Natural killer cell treated with Interleukin-12 subunit alpha and Interleukin-12 subunit beta and Interleukin-15 and Interleukin-18, amount 100 ng/mL, for 72 hours (primary cell): ENCODE data around the gene HOXB2. TPM values are rescaled to one million over a fixed set of nuclear protein-coding genes. Genes with fewer than 3 reads are reported as not detected.
A peak's percentile ranks its signal among the peaks of the same experiment; 100 is the strongest.

Experiments used
- ATAC-seq, 2 donors: fragments of 150-1000 bp; cut with Tn5 transposase in 1 of 2; sonication (Bioruptor Pico), chemical (Tn5 transposase) in 1 of 2; 2 replicates each; pipeline ENCODE4 v1.10.0; 2021
- DNase-seq: peaks from one replicate; pipeline ENCODE4 v3.0.0; 2022; ENCODE audit warnings: low spot score
- H3K27ac Mint-ChIP-seq, 2 donors: 1 replicate in 1 of 2; 2 replicates in 1 of 2; pipeline ENCODE4 v1.8.0; 2022; ENCODE audit warnings: mixed read lengths in 2 of 2, mild to moderate bottlenecking in 1 of 2, moderate library complexity in 1 of 2
- H3K27me3 Mint-ChIP-seq, 2 donors: 1 replicate in 1 of 2; 2 replicates in 1 of 2; pipeline ENCODE4 v1.8.0; 2022; ENCODE audit warnings: mixed read lengths in 2 of 2
- H3K36me3 Mint-ChIP-seq: one replicate; pipeline ENCODE4 v1.8.0; 2022; ENCODE audit warnings: mixed read lengths
- H3K4me1 Mint-ChIP-seq, 2 donors: 1 replicate in 1 of 2; 2 replicates in 1 of 2; pipeline ENCODE4 v1.8.0; 2022; ENCODE audit warnings: low read depth in 2 of 2, mixed read lengths in 2 of 2, mild to moderate bottlenecking in 1 of 2
- H3K4me3 Mint-ChIP-seq: one replicate; pipeline ENCODE4 v1.8.0; 2022; ENCODE audit warnings: mixed read lengths
- H3K9me3 Mint-ChIP-seq: 2 replicates; pipeline ENCODE4 v1.8.0; 2022; ENCODE audit warnings: mixed read lengths
- total RNA-seq, 2 donors: library from RNA; stranded (reverse); gene quantifications; one replicate each; pipeline ENCODE4 v1.2.3, GENCODE V29; 2022

Gene HOXB2
- total RNA-seq, 2 donors from 2014 or later = 20.8 to 30.0 TPM

- peaks cover 34 to 37% of the 10 kb centered on the region in 2 donors for H3K4me1 Mint-ChIP-seq
- H3K27ac Mint-ChIP-seq = no peak overlapping the region
- H3K27me3 Mint-ChIP-seq = peaks cover 24 to 57% of the 10 kb centered on the region in 2 donors
- no peaks in the 10 kb centered on the region for H3K9me3 Mint-ChIP-seq
- ATAC-seq (no peak), DNase-seq (no peak)
- no peaks in the 10 kb centered on the region for H3K36me3 Mint-ChIP-seq
- peak overlapping the region; percentile 31 for H3K4me3 Mint-ChIP-seq
Observed at GRCh38 chr17:48587276-48588073, 42.6 kb upstream of the HOXB2 start.

DNA sequence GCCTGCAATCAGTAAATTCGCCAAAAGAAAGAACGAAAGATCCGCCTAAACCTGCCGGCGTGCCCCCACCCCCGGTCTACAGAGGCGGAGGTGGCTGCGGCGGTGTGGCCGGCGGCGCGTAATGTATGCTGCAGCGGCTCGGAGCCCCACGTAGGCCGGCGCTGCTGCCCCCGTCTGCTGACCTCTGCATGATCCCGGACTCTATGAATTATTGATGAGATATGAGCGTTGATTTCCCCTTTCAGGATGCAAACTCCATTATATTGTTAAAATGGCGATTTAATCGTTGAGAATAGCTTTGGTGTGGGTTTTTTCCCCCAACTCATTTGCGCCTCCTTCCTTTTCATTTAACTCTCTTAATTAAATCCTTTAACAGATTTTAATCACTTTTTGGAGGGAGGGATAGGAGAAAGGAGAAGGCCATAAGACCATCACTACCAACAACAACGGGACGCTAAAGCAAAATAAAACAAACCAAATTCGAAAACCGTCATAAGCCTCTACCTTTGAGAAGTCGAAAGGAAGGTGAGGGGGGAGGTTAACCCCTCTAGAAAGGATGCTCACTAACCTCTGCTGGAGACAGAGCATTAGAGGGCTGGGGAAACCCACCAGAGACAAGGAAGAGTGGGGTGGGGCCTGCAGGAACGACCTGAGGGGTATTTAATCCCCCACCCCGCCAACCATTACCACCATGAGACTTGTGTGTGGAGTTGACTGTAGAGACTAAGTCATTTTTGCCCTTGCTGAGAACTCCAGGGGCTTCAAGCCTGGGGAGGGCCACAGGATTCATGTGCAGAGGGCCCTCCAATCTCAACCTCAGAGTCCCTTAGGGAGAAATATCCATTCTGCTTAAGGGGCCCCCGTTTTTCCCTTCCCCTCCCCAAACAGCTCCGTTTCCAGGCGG lies 41.7 kb upstream of the HOXB2 start:
- Mint-ChIP-seq H3K4me1 (peaks cover 33 to 36% of the 10 kb centered on the region in 2 donors), H3K4me3 (peak overlapping the region; percentile 97), H3K27ac (peak overlapping the region; percentile 60 to 93), H3K9me3 (no peaks in the 10 kb centered on the region), H3K27me3 (peaks cover 20 to 54% of the 10 kb centered on the region in 2 donors), H3K36me3 (no peaks in the 10 kb centered on the region)
- DNase-seq = no peak
- ATAC-seq = peak in 1 of 2 donors; percentile 50

DNA sequence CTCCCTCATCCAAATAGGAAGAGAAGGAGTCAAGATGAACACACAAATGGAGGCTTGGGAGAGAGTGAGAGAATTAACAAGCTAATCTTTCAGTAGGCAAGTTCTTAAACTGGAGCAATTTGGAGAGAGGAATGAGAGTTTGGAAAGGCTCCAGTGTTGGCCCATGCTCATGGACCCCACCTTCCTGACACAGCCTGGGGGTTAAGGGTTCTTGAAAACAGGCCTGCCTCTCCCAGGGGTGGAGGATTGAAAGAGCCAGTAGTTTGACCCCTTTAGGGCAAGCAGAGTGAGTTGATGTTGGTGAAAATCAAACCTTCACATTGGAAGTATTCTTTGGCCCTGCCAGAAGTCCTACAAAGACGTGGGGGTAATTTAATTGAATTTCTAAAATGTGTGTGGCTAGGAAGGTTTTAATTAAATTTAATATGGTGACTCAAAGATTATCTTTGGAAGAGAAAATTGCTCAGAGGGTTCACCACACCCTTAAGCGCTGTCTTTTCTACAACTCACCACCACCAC lies 39.4 kb upstream of the HOXB2 start:
- Mint-ChIP-seq H3K27me3 (peaks cover 25 to 51% of the 10 kb centered on the region in 2 donors), H3K4me1 (peaks cover 41 to 46% of the 10 kb centered on the region in 2 donors), H3K36me3 (no peaks in the 10 kb centered on the region), H3K27ac (peak overlapping the region; percentile 60 to 93), H3K9me3 (no peaks in the 10 kb centered on the region), H3K4me3 (peak overlapping the region; percentile 97)
- DNase-seq (no peak), ATAC-seq (no peak)

DNA sequence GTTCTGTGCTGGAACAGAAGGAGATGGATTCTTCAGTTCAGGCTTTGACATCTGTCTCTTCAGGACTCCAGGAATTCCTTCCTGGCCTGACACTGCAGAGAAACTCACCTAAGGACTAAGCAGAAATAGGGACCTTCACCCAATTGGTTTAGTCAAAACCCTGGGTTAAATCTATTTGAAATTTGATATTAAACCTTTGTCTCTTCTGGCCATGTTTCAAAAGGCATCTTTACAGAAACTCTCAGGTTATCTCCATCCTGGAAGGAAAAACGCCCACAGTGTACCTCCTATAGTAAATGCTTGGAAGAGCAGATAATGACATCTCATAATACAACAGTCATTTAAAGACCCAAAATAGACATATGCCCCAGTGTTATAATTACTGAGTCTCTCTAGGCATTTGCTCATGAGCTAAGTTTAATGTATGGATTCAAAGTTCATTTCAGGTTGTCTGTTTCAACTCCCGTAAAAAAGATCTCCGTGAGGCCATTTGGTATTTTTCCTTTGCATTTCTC lies 38.9 kb upstream of the HOXB2 start:
- Mint-ChIP-seq H3K27ac (peak overlapping the region in 1 of 2 donors; percentile 60), H3K4me3 (peak overlapping the region; percentile 97), H3K27me3 (peaks cover 24 to 53% of the 10 kb centered on the region in 2 donors), H3K36me3 (no peaks in the 10 kb centered on the region), H3K9me3 (no peaks in the 10 kb centered on the region), H3K4me1 (peaks cover 46 to 51% of the 10 kb centered on the region in 2 donors)
- ATAC-seq (no peak), DNase-seq (no peak)

DNA sequence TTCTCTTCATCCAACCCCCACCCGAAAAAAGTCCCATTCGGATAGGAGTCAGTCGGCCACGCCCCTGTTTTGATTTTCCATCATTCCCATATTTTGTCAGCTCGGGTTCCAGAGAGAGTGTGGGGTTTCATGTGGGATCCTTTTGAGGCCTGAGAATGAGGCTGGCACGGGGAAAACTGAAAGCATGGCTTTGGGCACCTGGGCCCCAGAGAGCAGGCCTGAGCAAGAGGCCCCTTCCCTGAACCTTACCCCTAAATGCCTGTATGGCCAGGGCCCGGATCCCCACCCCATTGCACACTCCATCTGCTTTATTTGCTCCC lies 37.8 kb upstream of the HOXB2 start:
- no peaks in the 10 kb centered on the region for H3K9me3 Mint-ChIP-seq
- H3K4me1 Mint-ChIP-seq = peaks cover 52 to 54% of the 10 kb centered on the region in 2 donors
- H3K4me3 Mint-ChIP-seq = peak overlapping the region; percentile 93
- ATAC-seq = no peak
- H3K27ac Mint-ChIP-seq = peak overlapping the region; percentile 35 to 65
- DNase-seq = no peak
- no peaks in the 10 kb centered on the region for H3K36me3 Mint-ChIP-seq
- H3K27me3 Mint-ChIP-seq = peaks cover 16 to 43% of the 10 kb centered on the region in 2 donors

DNA sequence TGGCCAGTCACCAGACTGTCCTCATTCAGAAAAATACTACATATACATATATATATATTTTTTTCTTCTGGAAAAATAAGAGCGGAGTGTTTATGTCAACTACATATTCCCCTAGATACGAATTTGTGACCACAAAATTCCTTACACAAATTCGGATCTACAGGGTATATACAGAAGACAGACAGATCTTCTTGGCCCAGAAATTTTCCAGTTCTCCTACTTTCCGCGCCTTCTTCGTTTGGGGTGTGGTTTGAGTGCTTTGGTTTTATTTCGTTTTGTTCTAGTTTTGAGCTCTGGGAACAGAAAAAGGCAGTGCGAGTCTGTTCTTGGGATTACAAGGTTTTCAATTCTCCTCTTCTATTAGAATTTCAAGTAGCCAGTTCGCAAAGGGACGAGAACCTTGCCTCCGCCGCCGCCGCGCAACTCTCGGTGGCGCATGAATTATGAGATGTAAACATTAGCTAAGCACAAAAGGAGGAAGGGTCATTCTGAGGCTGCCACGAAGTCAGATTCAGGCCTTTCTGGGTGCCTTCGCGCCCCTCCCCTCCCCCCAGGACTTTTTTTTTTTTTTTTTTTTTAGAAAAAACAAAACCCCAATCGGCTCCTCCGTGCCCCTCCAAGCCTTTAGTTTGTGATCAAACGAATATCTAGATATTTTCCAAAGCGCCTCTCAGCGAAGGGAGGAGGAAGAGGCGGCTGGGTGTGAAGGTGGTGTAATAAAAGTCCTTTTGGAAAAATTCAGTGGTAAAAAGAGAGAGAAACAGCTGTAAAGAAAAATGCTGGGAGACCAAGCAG lies 35.0 kb upstream of the HOXB2 start:
- H3K36me3 Mint-ChIP-seq = no peaks in the 10 kb centered on the region
- ATAC-seq (no peak), DNase-seq (no peak)
- H3K4me3 Mint-ChIP-seq = peak overlapping the region; percentile 93
- peaks cover 12 to 27% of the 10 kb centered on the region in 2 donors for H3K27me3 Mint-ChIP-seq
- H3K27ac Mint-ChIP-seq = peak overlapping the region; percentile 55 to 84
- peaks cover 38 to 39% of the 10 kb centered on the region in 2 donors for H3K4me1 Mint-ChIP-seq
- H3K9me3 Mint-ChIP-seq = no peaks in the 10 kb centered on the region

- H3K27ac Mint-ChIP-seq = peak overlapping the region; percentile 84 to 94
Observed at GRCh38 chr17:48579471-48579759, 34.5 kb upstream of the HOXB2 start.

DNA sequence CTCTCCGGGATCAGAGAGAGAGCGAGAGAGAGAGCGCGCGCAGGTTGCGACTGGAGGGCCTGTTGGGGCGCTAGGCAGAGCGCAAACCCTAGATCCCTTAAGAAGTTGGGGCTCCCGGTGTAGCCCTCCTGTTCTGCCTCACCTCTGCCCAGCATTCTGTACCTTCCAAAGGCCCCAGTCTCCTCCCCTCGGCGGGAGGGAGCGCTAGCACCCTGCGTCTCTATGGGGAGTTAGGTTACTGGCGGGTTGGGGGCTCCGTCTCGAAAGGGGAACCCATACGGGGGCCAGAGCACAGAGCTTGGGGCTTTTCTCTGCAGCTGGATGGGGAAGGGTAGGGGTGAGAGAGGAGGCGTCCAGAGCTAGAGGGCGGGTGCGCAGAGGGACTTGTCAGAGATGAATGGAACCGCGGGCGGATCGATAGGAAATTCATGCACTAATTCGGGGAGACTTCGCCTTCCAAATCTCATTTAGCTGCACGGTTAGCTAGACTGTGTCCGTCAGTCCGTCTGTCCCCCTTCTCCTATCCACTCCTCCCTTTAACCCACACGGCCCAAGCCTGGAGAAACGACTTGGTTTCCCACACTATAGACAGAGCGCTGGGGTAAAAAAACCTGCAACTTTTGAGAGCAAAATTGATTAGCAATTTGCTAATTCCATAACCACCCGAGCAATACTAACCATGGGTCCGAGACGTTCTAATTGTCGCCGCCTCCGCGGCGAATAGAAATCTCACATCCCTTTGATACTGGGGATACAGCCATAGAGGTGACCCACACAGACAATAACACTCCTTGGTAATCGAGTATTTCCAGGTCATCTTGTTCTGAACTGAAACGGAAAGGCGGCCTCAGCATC lies 33.9 kb upstream of the HOXB2 start:
- no peak for DNase-seq
- peak in 1 of 2 donors; percentile 55 for ATAC-seq
- Mint-ChIP-seq H3K27me3 (peaks cover 12 to 21% of the 10 kb centered on the region in 2 donors), H3K36me3 (no peaks in the 10 kb centered on the region), H3K4me1 (peaks cover 33 to 38% of the 10 kb centered on the region in 2 donors), H3K27ac (peak overlapping the region; percentile 84 to 94), H3K9me3 (no peaks in the 10 kb centered on the region), H3K4me3 (peak overlapping the region; percentile 93)

More at GRCh38 chr17:48579471-48579759, 34.5 kb upstream of the HOXB2 start:
- Mint-ChIP-seq H3K9me3 (no peaks in the 10 kb centered on the region), H3K4me1 (peaks cover 34 to 36% of the 10 kb centered on the region in 2 donors), H3K27me3 (peaks cover 12 to 24% of the 10 kb centered on the region in 2 donors), H3K4me3 (peak overlapping the region; percentile 93), H3K36me3 (no peaks in the 10 kb centered on the region)
- DNase-seq (no peak), ATAC-seq (no peak)

DNA sequence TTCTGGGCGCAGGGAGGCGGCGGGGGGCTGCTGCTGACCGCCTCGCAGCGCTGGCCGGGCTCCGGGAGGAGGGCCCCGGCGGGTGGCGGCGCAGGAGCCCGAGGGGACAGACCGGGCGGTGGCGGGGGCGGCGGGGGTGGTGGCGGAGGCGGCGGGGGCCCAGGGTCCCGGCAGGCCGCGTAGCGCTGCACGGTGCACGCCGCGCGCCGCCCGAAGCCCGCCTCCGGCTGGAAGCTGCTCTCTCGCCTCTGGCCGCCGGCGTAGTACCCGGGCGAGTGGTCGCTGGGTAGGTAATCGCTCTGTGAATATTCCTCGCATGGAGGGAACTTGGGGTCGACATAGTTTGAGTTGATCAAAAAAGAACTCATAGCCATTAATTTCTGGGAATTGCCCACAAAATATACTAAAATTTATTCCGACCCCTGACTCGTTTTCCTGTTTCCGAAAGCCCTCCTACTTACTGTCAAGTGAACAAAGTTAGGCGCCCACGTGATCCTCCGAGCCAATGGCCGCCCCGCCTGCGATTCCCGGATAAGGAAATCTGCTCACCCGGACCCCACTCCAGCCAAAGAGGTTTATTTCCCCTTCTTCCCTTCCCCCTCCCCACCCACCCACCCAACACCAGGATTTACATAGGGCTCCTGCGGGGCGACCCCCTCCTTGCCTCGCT lies 33.2 kb upstream of the HOXB2 start, which contains the start of gene HOXB4:
TSS of gene HOXB4 (minus strand) at position 405 of the 670 bp plus-strand sequence. CDS start at position 374, 31 bp downstream.
- peaks cover 12 to 17% of the 10 kb centered on the region in 2 donors for H3K27me3 Mint-ChIP-seq

GRCh38 chr17:48577330-48577945 lies 32.5 kb upstream of the HOXB2 start:
- Mint-ChIP-seq H3K4me1 (peaks cover 37% of the 10 kb centered on the region in 2 donors), H3K4me3 (peak overlapping the region; percentile 93), H3K9me3 (no peaks in the 10 kb centered on the region), H3K27ac (peak overlapping the region; percentile 70 to 84), H3K27me3 (peaks cover 12% of the 10 kb centered on the region in 2 donors), H3K36me3 (no peaks in the 10 kb centered on the region)
- ATAC-seq (peak in 1 of 2 donors; percentile 29), DNase-seq (no peak)

More for the DNA sequence above, 33.2 kb upstream of the HOXB2 start, which contains the start of gene HOXB4:
- ATAC-seq = peak; percentile 85 to 89
- H3K36me3 Mint-ChIP-seq = no peaks in the 10 kb centered on the region
- peak within 1 kb of the TSS; percentile 93 for H3K4me3 Mint-ChIP-seq
- peak; percentile 87 for DNase-seq
- peaks cover 37 to 40% of the 10 kb centered on the region in 2 donors for H3K4me1 Mint-ChIP-seq
- H3K9me3 Mint-ChIP-seq = no peaks in the 10 kb centered on the region
- peak within 1 kb of the TSS; percentile 84 to 94 for H3K27ac Mint-ChIP-seq

DNA sequence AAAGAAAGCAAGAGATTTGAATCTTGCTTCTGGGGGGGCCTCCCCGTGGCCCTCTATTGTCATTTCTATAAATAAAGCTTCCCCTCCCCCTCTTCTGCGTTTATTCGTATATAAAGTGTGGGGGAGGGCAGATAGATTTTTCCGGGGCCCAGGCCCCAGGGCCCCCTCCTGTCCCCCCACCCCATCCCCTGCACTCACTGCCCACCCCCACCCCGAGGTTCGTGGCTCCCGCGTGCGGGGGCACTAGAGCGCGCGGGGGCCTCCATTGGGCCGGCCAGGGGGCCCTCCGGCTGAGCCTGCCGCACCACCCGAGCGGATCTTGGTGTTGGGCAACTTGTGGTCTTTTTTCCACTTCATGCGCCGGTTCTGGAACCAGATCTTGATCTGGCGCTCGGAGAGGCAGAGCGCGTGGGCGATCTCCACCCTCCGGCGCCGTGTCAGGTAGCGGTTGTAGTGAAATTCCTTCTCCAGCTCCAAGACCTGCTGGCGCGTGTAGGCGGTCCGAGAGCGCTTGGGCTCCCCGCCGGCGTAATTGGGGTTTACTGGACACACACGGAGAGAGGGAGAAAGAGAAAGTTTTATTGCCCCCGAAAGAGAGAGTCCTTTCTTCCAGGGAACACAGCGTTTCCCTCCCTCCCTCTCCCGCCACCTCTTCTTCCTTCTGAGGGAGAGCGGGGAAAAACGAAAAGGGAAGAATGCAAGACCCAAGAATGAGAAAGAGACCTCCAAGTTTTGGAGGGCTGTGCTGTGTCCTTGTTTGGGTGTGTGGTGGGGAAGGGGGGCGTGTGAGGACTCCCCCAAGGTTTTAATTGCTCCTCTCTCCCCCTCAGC lies 31.8 kb upstream of the HOXB2 start:
- peaks cover 12% of the 10 kb centered on the region in 2 donors for H3K27me3 Mint-ChIP-seq
- no peak for DNase-seq
- peak overlapping the region; percentile 93 for H3K4me3 Mint-ChIP-seq
- ATAC-seq = no peak
- H3K36me3 Mint-ChIP-seq = no peaks in the 10 kb centered on the region
- peaks cover 37 to 40% of the 10 kb centered on the region in 2 donors for H3K4me1 Mint-ChIP-seq
- no peaks in the 10 kb centered on the region for H3K9me3 Mint-ChIP-seq
- peak overlapping the region; percentile 70 to 84 for H3K27ac Mint-ChIP-seq
